ENCODE data around the gene MRPL20.

GRCh38 chr1:1436630-1437032 is 29.5 kb upstream of the MRPL20 start:
- TF ChIP-seq, protein P1, sequence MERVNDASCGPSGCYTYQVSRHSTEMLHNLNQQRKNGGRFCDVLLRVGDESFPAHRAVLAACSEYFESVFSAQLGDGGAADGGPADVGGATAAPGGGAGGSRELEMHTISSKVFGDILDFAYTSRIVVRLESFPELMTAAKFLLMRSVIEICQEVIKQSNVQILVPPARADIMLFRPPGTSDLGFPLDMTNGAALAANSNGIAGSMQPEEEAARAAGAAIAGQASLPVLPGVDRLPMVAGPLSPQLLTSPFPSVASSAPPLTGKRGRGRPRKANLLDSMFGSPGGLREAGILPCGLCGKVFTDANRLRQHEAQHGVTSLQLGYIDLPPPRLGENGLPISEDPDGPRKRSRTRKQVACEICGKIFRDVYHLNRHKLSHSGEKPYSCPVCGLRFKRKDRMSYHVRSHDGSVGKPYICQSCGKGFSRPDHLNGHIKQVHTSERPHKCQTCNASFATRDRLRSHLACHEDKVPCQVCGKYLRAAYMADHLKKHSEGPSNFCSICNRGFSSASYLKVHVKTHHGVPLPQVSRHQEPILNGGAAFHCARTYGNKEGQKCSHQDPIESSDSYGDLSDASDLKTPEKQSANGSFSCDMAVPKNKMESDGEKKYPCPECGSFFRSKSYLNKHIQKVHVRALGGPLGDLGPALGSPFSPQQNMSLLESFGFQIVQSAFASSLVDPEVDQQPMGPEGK (CRISPR knock-in tag; IDR thresholded peaks at IDR 0.05; ENCODE audit: borderline replicate concordance), result no peak
- TF ChIP-seq CSRNP3 (CRISPR knock-in tag; IDR thresholded peaks at IDR 0.05) (no peak), TOX (CRISPR knock-in tag; IDR thresholded peaks at IDR 0.05; ENCODE audit: borderline replicate concordance) (no peak), CSDC2 (CRISPR knock-in tag; IDR thresholded peaks at IDR 0.05) (no peak)

Measured in SK-N-SH treated with all-trans-retinoic acid at 6 μM for 48 hours (cell line).